ENCODE measurements around the gene TSEN2. TPM values are rescaled to one million over a fixed set of nuclear protein-coding genes. Genes with fewer than 3 reads are reported as not detected.
"Not testable (repeated sequence)": the region's sequence is repeated elsewhere in the genome, so short reads cannot be mapped to it uniquely, and the experiment has no call there.

Gene TSEN2
- polyA plus RNA-seq, 4 donors, result 18.6 to 25.9 (median 21.0) TPM

DNA sequence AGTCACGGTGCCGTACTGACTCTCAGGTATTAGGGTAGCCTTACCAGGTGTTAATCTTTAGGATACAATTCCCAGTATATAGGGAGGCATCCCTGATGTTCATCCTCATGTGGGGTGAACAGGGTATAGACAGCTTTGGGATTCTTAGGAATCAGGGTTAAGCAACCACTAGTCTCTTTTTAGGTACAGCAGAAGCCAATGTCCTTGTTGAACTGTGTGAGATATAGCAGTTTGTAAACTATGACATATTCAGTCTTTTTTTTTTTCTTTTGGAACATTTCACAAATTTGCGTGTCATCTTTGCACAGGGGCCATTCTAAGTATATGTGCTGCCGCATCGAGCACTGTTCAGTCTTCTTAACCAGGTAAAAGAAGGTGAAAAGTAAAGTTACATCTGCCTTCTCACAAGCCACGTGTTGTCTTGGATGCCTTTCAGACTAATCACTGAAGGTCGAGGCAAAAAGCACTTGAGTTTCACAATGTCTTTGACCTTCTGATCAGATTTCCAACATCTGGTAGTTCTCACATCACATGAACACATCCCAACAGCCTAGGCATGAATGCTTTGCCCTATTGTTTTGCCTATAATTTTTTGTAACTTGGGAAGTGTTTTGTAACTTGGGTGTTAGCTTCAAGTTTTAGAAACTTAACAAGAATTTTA is 17.2 kb downstream of the TSEN2 start:
- no peak for DNase-seq (ENCODE audit: low read depth in 4 of 4, low spot score in 3 of 4)

DNA sequence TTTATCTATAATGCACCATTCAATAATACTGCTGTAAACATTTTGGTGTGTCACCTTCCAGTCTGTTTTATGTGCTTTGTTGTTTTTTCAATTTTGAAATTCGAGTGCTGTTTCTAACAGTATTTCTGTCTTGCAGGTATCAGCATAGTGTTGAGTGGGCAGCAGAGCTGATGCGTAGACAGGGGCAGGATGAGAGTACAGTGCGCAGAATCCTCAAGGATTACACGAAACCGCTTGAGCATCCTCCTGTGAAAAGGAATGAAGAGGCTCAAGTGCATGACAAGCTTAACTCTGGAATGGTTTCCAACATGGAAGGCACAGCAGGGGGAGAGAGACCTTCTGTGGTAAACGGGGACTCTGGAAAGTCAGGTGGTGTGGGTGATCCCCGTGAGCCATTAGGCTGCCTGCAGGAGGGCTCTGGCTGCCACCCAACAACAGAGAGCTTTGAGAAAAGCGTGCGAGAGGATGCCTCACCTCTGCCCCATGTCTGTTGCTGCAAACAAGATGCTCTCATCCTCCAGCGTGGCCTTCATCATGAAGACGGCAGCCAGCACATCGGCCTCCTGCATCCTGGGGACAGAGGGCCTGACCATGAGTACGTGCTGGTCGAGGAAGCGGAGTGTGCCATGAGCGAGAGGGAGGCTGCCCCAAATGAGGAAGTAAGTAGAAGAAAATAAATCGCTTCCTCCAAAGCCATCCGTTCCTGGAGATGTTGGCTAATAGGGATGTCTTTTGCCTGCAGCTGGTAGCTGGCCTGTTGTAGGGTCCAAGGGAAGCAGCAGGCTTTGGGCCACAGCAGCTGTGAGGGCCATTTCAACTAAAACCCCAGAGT is 19.1 kb downstream of the TSEN2 start:
- no peak for DNase-seq (ENCODE audit: low read depth in 4 of 4, low spot score in 3 of 4)

DNA sequence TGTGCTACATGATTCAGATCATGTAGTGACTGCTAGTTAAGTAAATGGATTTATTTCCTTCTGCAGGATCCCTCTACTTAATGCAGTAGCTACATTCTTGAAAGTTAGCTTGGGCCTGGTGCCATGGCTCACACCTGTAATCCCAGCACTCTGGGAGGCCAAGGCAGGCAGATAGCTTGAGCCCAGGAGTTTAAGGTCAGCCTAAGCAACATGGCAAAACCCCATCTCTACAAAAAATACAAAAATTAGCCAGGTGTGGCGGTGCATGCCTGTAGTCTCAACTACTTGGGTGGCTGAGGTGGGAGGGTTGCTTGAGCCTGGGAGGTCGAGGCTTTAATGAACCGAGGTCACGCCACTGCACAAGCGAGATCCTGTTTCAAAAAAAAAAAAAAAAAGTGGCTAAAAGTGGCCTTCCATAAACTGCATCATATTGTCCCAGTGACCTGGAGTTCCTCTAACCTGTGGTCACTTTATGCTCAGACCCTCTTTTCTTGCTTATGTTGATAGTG is 22.0 kb downstream of the TSEN2 start:
- DNase-seq (ENCODE audit: low read depth in 4 of 4, low spot score in 3 of 4), result no peak

DNA sequence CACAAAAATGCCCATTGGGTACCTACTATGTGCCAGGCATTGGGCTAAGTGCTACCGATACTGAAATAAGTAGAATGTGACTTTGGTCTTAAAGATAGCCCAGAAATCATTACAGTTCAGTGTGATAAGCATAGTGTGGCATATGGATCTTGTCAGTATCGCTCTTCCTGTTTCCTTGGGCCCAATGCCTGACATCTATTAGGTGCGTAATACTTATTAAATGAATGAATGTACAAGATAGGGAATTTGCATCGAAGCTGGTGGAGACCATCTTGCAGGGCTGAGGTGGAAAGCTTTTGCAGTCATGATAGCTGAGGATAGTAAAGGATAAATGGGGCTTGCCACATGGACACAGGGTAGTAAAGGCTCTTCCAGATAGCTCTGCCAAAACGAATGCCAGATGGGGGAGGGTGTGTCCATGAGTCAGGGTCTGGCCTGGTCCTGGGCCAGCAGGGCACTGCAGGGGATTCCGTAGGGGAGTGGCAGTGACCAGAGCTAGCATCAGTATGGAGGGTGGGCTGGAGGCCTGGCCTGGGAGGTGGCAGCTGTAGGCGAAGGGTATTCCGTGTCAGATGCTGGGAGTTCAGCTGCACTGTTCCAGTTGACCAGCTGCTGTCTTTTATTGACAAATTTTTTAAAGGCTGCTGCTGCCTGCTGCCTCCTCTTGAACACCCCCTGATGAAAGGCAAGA is 23.5 kb downstream of the TSEN2 start:
- no peak for DNase-seq (ENCODE audit: low read depth in 4 of 4, low spot score in 3 of 4)

DNA sequence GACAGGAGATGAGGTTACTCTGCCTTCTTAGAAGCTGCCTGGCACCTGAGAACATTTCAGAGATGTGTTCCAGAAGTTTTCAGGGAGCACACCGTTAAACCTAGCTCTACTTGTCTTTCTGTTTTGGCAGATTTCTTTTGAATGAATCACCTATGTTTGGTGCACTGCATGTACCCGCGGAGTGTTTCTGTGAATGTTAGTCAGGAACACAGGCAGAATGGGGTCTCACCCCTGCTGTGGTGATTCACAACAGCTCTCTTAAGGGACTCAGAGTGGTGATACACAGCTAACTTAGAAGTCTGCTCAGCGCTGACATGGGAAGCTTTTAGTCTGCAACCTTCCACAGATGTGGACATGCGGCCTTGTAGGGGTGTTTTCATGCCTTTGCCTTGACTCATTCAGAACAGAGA is 24.0 kb downstream of the TSEN2 start:
- no peak for DNase-seq (ENCODE audit: low read depth in 4 of 4, low spot score in 3 of 4)

DNA sequence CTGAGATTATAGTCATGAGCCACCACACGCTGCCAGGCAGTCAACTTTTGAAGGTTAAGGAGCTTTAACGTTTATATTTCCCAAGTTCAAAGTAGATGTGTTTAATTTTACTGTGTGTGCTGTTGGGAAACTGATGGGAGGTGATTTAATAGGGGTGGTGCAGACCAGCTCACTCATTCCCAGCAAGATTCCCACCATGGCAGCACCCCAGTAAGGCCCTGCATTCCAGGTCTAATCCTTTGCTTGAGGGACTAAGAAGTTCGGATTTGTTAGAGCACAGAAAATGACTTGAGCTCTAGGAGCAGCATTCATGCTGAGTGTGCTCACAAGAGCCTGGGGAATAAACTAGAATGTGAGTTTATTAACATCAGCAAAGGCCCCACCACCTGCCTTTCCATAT is 25.2 kb downstream of the TSEN2 start:
- DNase-seq (ENCODE audit: low read depth in 4 of 4, low spot score in 3 of 4), result no peak

DNA sequence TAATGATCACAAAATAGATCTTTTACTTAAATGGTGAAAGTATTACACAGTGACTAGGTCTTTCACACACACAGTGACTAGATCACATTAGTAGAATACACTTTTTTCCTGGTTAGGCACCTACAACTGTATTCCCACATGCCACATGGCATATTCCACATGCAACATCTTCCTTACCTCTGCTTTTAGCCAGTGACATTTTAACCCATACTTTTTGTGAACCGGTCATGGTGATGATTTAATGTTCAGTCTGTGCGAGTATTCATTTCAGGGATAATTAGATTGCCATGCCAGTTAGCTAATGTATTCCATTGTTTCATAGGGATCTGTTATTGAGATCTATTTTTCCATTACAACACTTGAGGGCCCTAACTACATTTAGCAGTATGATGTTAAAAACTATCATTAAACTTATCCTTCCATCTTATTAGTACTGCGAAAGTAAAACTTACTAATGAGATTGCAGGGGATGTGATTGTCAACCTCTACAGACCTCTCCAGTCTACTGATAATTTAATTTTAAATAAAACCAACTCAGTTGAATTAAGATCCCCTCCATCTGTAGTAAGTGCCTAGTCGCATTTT is 28.3 kb downstream of the TSEN2 start:
- no peak for DNase-seq (ENCODE audit: low read depth in 4 of 4, low spot score in 3 of 4)

DNA sequence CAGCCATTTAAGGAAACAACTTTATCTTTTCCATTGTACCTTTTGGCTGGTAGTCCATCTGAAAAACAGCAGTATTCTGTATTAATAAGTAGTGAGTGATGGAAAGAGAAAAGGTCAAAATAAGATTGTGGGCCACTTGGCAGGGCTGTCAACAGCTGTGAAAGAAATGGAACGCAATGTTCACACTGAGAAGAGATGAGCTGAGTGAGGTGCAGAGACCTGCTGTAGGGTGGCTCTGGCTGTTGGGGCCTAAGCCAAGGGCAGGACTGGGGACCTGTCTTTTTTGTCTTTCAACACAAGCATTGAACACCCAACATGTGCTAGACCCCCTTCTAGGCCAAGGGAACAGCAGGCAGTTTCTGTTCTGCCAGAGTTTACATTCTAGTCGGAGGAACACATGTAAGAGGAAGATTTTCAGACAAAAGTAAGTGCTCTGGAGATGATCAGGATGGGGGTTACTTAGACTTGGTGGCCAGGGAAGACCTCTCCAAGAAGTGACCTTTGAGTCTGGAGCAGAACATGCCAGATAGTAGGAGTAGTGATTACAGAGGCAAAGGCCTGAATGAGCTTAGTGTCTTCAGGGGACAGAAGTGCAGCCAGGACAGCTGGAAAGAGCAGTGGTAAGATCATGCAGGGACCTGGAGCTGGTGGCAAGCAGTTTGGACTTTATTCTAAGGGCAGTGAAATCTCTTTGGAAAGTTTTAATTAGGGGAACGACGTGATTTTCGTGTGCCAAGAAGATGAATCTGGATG is 29.6 kb downstream of the TSEN2 start:
- DNase-seq (ENCODE audit: low read depth in 4 of 4, low spot score in 3 of 4), result no peak

DNA sequence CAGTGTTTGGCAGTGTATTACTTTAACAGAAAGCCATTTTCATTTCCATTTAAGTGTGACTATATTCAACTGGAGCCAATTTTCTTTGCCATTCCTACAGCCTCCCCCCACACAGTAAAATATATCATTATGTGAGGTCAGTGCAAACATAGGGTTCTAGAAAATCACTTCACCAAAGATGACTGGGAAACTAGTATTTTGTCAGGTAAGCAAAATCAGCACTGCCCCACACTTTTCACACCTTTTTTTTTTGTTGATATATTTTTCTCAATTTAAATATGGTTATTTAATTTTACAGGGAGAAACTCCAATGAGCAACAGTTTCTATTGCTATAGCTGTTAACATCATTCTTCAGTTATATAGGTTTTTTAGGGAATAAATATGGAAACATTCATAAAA is 31.4 kb downstream of the TSEN2 start:
- DNase-seq (ENCODE audit: low read depth in 4 of 4, low spot score in 3 of 4), result no peak

DNA sequence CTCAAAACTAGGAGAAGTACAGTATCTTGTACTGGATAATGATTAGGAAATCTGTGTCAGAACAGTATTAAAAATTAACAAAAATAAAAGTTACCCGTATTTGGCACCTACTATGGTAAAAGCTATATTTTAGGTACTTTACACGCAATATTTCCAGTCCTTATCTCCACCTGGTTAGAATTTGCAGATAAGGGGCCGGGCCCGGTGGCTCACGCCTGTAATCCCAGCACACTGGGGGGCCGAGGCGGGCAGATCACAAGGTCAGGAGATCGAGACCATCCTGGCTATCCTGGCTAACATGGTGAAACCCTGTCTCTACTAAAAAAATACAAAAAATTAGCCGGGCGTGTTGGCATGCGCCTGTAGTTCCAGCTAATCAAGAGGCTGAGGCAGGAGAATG is 32.6 kb downstream of the TSEN2 start:
- no peak for DNase-seq (ENCODE audit: low read depth in 4 of 4, low spot score in 3 of 4)

DNA sequence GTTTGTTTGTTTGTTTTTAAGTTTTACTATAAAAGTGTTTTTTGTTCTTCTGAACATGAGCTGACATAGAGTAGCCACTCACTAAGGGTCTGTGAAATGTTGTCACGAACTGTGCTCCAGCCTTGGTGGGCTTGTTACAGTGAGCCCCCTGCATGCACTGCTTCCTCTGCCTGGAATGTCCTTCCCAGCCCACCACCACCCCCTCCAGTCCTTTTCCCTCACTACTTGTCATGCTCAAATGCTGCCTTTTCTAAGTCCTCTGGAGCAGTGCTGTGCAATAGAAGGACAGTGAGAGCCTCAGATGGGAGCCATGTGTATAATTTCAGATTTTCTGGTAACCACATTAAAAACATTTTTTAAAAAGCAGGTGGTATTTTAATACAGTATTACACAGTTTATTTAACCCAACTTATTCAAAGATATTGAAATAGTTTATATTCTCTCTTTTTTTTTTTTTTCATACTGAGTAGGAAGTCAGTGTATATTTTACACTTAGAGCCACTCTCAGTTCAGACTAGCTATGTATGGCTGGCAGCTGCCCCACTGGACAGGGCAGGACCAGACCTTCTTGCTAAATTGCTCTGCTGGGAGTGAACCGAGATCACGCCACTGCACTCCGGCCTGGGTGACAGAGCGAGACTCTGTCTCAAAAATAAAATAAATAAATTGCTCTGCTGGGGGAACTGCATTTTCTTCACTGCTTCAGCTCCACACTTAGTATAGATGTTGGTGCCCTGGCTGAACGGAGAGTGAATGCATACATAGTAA is 34.2 kb downstream of the TSEN2 start:
- no peak for DNase-seq (ENCODE audit: low read depth in 4 of 4, low spot score in 3 of 4)

DNA sequence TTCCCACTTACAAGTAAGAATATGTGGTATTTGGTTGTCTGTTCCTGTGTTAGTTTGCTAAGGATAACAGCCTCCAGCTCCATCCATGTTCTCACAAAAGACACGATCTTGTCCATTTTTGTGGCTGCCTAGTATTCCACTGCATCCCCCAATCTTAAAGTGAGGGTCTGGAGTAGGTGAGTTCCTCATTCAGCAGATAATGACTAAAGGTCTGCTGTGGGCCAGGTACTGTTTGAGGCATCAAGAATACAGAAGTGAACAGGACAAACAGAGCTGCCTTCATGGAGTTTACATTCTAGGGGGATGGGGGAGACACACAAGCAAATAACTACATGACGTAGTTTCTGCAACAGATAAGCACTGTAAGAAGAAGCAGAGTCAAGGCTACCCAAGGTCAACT is 36.7 kb downstream of the TSEN2 start:
- DNase-seq (ENCODE audit: low read depth in 4 of 4, low spot score in 3 of 4), result no peak

DNA sequence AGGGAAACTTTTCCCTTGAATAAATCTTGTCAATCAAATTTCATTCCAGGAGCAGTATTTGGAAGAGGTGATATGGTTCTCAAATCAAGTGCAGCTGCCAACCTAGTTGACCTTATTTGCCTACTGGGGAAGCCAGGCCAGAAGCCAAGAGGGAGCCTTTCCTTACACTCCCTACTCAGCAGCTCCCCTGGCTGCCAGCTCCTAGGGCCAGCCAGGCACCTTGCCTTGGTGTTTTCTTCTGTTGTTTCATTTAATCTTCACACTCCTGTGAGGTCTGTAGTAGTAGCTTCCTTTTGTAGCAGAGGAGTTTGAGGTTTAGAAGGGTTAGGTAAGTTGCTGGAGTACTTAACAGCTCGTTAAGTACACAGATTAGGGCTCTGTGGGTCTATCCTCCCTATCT is 38.4 kb downstream of the TSEN2 start:
- no peak for DNase-seq (ENCODE audit: low read depth in 4 of 4, low spot score in 3 of 4)

DNA sequence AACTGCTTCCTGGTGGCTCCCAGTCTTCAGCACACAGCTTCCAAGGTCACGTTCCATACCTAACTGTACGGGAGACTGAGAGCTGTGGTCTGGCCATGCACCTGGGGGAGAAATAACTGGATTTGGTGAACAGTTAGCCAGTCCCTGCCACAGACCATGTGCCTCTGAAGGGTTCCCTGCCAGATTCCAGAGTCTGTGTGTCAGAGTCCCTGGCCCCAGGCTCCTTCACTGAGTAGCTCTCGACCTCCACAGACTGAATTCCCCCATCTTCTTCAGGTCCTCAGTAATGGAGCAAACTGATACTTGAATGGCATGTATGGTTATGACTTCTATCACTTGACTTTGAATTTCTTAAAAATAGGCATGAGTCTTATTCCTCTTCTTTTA is 43.5 kb downstream of the TSEN2 start:
- no peak for DNase-seq (ENCODE audit: low read depth in 4 of 4, low spot score in 3 of 4)

DNA sequence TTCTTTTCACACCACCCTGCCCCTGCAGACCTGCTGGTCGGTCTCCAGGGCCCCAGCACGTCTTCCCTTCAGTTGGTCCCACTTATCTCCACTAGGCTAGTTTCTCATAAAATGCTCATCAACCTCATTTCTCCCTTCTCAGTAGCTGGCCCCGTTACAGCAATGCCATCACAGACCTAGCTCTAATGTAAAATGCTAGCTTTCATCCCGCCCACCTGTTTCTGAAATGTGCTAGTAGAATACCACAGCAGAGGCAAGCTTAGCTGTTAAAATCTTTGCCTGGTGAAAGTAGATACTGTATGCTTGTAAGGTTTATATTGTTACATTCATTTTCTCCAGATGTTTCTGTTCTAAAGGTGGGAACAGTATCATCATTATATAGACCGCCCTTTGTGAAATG is 47.9 kb downstream of the TSEN2 start:
- no peak for DNase-seq (ENCODE audit: low read depth in 4 of 4, low spot score in 3 of 4)

DNA sequence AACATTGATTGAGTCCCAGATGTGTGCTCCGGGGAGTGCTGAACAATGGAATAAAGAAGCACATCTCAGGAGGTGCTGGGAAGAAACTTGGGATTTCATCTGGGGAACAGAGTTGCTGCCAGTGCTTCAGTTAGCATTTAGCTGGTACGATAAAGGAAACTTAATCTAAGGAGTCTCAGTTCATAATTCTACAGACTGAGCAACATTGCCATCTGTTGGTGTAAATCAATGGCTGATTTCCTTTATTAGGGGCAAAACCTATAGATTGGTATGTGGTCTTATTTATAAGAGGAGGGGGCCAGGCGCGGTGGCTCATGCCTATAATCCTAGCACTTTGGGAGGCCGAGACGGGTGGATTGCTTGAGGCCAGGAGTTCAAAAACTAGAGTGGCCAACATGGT is 52.1 kb downstream of the TSEN2 start:
- DNase-seq (ENCODE audit: low read depth in 4 of 4, low spot score in 3 of 4), result no peak

DNA sequence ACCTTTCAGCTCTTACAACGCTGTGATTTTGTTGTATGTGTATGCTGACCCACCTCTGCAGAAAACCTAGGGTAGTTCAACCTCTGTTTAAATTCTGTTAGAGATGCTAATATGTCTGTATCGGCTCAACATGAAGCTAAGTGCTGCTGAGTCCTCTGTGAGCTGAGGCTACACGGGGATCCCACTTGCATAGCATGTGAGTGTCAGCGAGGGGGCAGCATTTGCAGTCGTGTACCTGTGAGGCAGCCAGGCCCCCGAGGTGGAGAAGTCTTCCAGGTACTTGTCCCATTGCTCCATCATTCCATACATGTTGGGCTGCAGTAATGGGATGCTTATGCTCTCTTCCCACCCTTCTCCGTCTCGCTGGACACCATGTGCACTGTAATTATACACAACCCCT is 57.3 kb downstream of the TSEN2 start:
- no peak for DNase-seq (ENCODE audit: low read depth in 4 of 4, low spot score in 3 of 4)

DNA sequence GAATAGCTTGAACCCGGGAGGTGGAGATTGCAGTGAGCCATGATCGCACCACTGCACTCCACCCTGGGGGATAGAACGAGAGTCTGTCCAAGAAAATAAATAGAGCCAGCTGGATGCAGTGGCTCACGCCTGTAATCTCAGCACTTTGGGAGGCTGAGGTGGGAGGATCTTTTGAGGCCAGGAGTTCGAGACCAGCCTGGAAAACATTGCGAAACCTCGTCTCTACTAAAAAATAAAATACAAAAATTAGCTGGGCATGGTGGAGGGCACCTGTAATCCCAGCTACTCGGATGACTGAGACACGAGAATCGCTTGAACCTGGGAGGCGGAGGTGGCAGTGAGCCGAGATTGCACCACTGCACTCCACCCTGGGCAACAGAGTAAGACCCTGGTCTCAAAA is 59.2 kb downstream of the TSEN2 start:
- DNase-seq (ENCODE audit: low read depth in 4 of 4, low spot score in 3 of 4), result not testable (repeated sequence)

DNA sequence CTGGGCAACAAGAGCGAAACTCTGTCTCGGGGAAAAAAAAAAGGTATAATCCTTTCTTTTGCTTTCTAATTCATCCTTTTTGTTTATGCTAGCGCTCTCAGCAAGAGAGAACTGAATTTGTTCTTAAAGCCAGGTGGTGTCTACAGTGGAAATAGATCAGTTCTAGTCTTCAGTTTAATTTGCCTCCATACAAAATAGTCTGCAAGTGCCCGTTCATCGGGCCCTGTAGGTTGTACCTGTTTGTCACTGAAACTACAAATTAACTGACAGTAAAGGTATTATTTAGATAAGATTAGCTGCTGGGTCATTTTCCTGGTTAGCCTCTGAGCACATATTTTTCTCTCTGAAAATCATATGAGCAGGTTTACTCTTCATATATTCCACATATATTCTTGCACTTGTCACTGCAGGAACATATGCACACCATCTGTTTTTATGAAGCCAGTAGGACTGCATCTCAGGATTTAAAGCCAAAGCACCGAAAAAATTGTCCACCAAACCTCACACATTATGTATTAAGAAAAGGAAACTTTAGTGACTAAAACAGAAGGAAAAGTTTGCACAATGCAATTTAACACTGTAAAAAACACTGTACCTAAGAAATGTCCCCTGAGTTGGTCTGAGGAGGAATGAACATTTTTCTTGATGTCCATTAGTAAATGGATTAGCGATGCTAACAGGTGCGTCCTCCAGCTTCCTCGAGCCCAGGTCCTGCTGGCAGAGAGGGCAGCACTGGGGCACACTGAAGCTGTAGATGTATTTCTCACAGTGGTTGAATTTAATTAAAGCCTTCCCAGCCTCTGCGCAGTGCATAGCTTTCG is 60.6 kb downstream of the TSEN2 start:
- DNase-seq (ENCODE audit: low read depth in 4 of 4, low spot score in 3 of 4), result no peak

Measured in right renal pelvis (tissue), 4 donors.